HG03521 (cell line): Measurements from ENCODE around the gene PRKCD.

Source experiments
- ATAC-seq: cut with Tn5 transposase; IDR thresholded peaks from one replicate; pipeline ENCODE4 v1.9.1; 2021; ENCODE audit warnings: mild to moderate bottlenecking, moderate library complexity; ENCODE audit not compliant: unreplicated experiment

PRKCD gene

GRCh38 chr3:53230789-53231188 is 69.8 kb downstream of the PRKCD start:
- no peak for ATAC-seq

GRCh38 chr3:53231532-53232511 is 70.8 kb downstream of the PRKCD start:
- no peak for ATAC-seq

GRCh38 chr3:53232641-53233377 is 71.8 kb downstream of the PRKCD start:
- ATAC-seq, result no peak

GRCh38 chr3:53234130-53234840 is 73.3 kb downstream of the PRKCD start:
- no peak for ATAC-seq

GRCh38 chr3:53234841-53235232 is 73.8 kb downstream of the PRKCD start:
- ATAC-seq, result no peak

GRCh38 chr3:53235545-53235944 is 74.5 kb downstream of the PRKCD start:
- no peak for ATAC-seq

- ATAC-seq, result no peak
Measured at GRCh38 chr3:53236112-53236841, 75.3 kb downstream of the PRKCD start.

GRCh38 chr3:53238051-53238850 is 77.2 kb downstream of the PRKCD start:
- ATAC-seq, result no peak

- ATAC-seq, result no peak
Measured at GRCh38 chr3:53238886-53239285, 77.9 kb downstream of the PRKCD start.

GRCh38 chr3:53239800-53240199 is 78.8 kb downstream of the PRKCD start:
- no peak for ATAC-seq

GRCh38 chr3:53240989-53241972 is 80.3 kb downstream of the PRKCD start:
- no peak for ATAC-seq

GRCh38 chr3:53242155-53242554 is 81.1 kb downstream of the PRKCD start:
- no peak for ATAC-seq
